Measurements from ENCODE around the gene TGFBI. TPM values are rescaled to one million over a fixed set of nuclear protein-coding genes. Genes with fewer than 3 reads are reported as not detected.

TGFBI gene
- 443 and 453 TPM in 2 replicates for total RNA-seq

- no peak for DNase-seq (ENCODE audit: low read depth)
- TF ChIP-seq, protein P1, sequence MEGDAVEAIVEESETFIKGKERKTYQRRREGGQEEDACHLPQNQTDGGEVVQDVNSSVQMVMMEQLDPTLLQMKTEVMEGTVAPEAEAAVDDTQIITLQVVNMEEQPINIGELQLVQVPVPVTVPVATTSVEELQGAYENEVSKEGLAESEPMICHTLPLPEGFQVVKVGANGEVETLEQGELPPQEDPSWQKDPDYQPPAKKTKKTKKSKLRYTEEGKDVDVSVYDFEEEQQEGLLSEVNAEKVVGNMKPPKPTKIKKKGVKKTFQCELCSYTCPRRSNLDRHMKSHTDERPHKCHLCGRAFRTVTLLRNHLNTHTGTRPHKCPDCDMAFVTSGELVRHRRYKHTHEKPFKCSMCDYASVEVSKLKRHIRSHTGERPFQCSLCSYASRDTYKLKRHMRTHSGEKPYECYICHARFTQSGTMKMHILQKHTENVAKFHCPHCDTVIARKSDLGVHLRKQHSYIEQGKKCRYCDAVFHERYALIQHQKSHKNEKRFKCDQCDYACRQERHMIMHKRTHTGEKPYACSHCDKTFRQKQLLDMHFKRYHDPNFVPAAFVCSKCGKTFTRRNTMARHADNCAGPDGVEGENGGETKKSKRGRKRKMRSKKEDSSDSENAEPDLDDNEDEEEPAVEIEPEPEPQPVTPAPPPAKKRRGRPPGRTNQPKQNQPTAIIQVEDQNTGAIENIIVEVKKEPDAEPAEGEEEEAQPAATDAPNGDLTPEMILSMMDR (IDR thresholded peaks at IDR 0.05; ENCODE audit: insufficient read depth, low read length, poor library complexity, severe bottlenecking): peak; percentile 5
- Histone ChIP-seq H3K36me3 (ENCODE audit: control insufficient read depth, insufficient read depth, low read length) (peaks cover 4% of the 10 kb centered on the region), H3K4me3 (ENCODE audit: low read depth, low read length) (peak within 1 kb of the TSS; percentile 62), H3K27me3 (ENCODE audit: control insufficient read depth, insufficient read depth, low read length) (no peaks in the 10 kb centered on the region)
These were observed at the start of gene TGFBI for GRCh38 chr5:136028782-136029742. TSS of gene TGFBI (plus strand) at chr5:136028988. CDS start at chr5:136029056, 68 bp downstream.

DNA sequence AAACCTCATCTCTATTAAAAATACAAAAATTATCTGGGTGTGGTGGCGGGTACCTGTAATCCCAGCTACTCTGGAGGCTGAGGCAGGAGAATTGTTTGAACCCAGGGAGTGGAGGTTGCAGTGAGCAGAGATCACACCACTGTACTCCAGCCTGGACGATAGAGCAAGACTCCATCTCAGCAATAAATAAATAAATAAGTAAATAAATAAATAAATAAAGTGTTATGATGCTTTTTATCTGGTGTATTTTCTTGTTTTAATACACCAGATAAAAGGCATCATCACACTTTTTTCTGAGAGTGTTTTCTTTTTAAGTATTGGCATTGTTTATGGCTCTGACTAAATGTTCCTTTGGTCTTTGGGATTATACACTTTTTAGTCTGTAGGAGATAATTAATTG lies 49.8 kb upstream of the TGFBI start:
- no peak for DNase-seq (ENCODE audit: low read depth)
- Histone ChIP-seq H3K36me3 (ENCODE audit: control insufficient read depth, insufficient read depth, low read length) (no peaks in the 10 kb centered on the region), H3K27me3 (ENCODE audit: control insufficient read depth, insufficient read depth, low read length) (no peaks in the 10 kb centered on the region), H3K4me3 (ENCODE audit: low read depth, low read length) (no peak overlapping the region)
- TF ChIP-seq, protein P1 (IDR thresholded peaks at IDR 0.05; ENCODE audit: insufficient read depth, low read length, poor library complexity, severe bottlenecking): no peak

- no peaks in the 10 kb centered on the region for H3K36me3 ChIP-seq (ENCODE audit: control insufficient read depth, insufficient read depth, low read length)
- no peak overlapping the region for H3K4me3 ChIP-seq (ENCODE audit: low read depth, low read length)
- no peak for DNase-seq (ENCODE audit: low read depth)
- TF ChIP-seq, protein P1 (IDR thresholded peaks at IDR 0.05; ENCODE audit: insufficient read depth, low read length, poor library complexity, severe bottlenecking): no peak
- no peaks in the 10 kb centered on the region for H3K27me3 ChIP-seq (ENCODE audit: control insufficient read depth, insufficient read depth, low read length)
These were observed 49.3 kb upstream of the TGFBI start for GRCh38 chr5:135979510-135979909.

GRCh38 chr5:135980620-135981019 lies 48.2 kb upstream of the TGFBI start:
- H3K4me3 ChIP-seq (ENCODE audit: low read depth, low read length): no peak overlapping the region
- TF ChIP-seq, protein P1 (IDR thresholded peaks at IDR 0.05; ENCODE audit: insufficient read depth, low read length, poor library complexity, severe bottlenecking): no peak

DNA sequence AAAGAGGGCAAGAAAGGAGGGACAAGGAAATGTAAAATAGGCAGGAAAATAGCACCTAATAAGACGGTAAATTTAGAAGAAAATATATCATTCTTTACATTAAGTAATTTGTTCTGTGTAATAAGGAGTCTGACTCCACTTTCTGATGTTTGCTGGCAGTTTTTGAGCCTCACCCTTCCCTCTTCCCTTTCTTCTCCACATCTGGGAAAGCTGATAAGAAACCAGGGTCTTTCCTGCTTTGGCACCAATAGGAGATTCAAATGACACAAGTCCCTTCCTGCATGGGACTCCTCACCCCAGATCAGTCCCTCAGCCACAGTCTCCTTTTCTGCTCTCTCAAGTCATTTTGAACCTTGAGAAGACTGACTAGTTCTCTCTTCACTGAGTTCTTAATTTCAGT lies 42.8 kb upstream of the TGFBI start:
- TF ChIP-seq, protein P1 (IDR thresholded peaks at IDR 0.05; ENCODE audit: insufficient read depth, low read length, poor library complexity, severe bottlenecking): no peak
- no peaks in the 10 kb centered on the region for H3K36me3 ChIP-seq (ENCODE audit: control insufficient read depth, insufficient read depth, low read length)
- H3K27me3 ChIP-seq (ENCODE audit: control insufficient read depth, insufficient read depth, low read length): no peaks in the 10 kb centered on the region
- no peak overlapping the region for H3K4me3 ChIP-seq (ENCODE audit: low read depth, low read length)
- no peak for DNase-seq (ENCODE audit: low read depth)

More at GRCh38 chr5:135980620-135981019, 48.2 kb upstream of the TGFBI start:
- no peaks in the 10 kb centered on the region for H3K36me3 ChIP-seq (ENCODE audit: control insufficient read depth, insufficient read depth, low read length)
- H3K27me3 ChIP-seq (ENCODE audit: control insufficient read depth, insufficient read depth, low read length): no peaks in the 10 kb centered on the region
- DNase-seq (ENCODE audit: low read depth): no peak
